HS-5 (cell line): ENCODE results near the gene INVS.
"Not testable (repeated sequence)": the region's sequence is repeated elsewhere in the genome, so short reads cannot be mapped to it uniquely, and the experiment has no call there.

Source experiments
- DNase-seq: peaks from one replicate; pipeline ENCODE4 v3.0.0-alpha.2; 2012; ENCODE audit warnings: low read depth

INVS gene

DNA sequence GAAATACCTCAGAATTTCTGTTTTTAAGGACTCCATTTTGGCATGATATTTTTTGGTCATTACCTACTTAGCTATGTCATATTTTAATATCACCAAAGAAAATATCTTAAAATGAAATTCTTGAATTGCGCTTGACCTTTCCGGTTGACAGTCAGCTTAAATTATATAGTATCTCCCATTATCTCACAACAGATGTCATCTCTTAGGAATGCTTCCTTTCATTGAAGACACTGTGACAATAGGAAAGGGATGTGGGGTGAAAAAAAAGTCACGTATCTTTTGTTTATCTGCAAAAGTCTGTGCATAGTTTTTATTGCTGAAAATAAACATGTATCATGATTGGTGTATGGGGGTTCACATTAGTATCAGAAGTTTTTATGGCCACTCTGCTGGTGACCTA, 105.8 kb downstream of the INVS start:
- DNase-seq, result no peak

DNA sequence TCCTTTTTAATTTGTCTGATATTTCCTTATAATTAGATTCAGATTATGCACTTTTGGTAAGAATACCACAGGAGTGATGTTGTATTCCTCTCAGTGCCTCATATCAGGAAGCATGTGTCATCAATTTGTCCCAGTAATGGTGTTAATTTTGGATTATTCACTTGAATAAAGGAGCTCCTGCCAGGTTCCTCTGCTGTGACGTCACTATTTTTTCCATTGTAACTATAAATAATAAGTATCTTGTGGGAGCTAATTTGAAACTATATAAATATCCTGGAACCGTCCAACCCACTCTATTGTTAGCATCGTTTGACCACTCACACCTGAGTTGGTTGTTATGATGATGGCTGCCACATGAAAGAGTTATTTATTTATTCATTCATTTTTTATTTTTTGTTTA, 107.9 kb downstream of the INVS start:
- DNase-seq, result no peak

DNA sequence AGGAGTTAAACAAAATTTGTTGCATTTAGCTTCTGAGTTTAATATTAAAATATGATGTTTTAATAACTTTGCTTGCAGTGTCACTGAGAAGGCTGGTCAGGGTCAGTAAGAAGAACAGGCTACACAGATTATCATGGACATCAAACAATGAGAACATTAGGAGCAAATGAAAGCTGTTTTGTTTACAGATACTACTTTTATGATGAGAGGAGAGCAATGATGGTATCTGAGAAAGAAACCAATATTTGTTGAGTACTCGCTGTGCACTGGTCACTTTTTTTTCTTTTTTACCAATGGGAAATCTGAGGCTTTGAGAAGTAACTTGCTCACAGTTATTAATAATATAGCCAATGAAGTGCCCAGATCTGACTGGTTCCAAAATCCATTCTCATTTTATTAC, 109.6 kb downstream of the INVS start:
- no peak for DNase-seq

- DNase-seq, result no peak
Observed at GRCh38 chr9:100211476-100211875, 112.4 kb downstream of the INVS start.

GRCh38 chr9:100213730-100214477, 114.9 kb downstream of the INVS start:
- peak; percentile 22 for DNase-seq

- DNase-seq, result no peak
Observed at GRCh38 chr9:100216178-100216787, 117.2 kb downstream of the INVS start.

DNA sequence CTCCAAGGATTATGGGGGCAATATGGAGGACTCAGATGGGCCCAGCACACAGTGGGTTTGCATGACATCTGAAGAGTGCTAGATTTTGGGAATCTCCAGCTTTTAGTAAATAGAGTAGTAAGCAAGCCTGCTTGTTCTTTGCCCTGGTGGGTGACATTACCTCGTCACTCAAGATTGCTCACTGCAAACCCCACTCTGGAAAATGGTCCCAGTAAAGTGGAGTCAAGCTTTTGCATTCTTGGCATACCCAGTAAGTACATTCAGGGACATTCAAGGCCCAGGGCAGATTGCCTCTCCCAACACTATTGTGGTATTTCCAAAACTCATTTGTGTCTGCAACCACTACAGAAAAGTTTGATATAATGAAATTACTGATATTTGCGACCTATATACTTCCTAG, 118.5 kb downstream of the INVS start:
- no peak for DNase-seq

- DNase-seq, result no peak
Observed at GRCh38 chr9:100219347-100219746, 120.3 kb downstream of the INVS start.

- no peak for DNase-seq
Observed at GRCh38 chr9:100220936-100221335, 121.9 kb downstream of the INVS start.

DNA sequence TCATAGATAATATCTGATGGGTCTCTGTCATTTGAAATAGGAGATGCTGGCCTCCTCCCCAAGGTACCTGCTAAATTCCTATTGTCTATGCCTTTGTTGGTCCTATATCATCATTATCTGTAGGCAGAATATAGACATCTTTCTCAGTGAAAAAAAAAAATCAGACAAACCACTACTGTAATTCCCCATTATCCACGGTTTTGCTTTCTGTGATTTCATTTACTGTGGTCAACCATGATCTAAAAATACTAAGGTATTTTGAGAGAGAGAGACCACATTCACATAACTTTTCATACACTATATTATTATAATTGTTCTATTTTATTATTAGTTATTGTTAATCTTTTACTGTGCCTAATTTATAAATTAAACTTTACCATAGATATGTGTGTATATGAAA, 122.5 kb downstream of the INVS start:
- DNase-seq, result no peak

DNA sequence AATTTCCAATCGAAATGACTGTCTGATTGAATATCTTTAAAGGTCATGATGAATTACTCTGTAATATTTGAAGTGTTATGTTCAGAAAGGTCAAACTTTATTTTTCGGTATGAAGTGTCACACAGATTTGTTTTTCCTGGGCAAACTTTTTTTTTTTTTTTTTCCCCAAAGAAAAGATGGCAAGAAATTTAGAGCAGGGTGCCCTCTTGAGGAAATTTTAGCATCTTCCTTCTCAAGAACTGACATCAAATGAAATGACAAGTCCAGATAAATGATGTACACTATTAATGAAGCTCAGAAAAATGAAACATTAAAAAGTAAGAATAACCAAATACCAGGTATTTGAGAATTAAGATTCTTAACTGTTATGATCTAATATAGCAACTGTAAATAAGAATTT, 123.6 kb downstream of the INVS start:
- peak; percentile 22 for DNase-seq

DNA sequence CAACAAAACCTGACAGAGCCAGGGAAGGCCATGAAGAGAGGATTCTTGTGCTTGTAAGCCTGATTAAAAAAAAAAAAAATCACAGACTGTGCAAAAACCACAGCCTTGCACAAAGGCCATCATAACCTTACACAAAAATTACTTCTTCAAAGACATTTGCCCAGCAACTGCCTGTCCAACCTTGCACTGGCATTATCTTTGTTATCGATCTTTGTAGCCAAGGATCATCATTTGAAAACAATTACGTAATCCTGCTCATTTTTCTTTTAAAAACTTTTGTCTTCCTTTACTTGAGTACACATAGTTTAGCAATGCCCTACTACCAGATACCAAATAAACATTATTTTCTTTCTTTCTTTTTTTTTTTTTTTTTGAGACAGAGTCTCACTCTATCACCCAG, 128.6 kb downstream of the INVS start:
- no peak for DNase-seq

- no peak for DNase-seq
Observed at GRCh38 chr9:100228352-100228869, 129.4 kb downstream of the INVS start.

GRCh38 chr9:100229136-100229535, 130.1 kb downstream of the INVS start:
- no peak for DNase-seq

GRCh38 chr9:100229561-100229960, 130.5 kb downstream of the INVS start:
- DNase-seq, result no peak

DNA sequence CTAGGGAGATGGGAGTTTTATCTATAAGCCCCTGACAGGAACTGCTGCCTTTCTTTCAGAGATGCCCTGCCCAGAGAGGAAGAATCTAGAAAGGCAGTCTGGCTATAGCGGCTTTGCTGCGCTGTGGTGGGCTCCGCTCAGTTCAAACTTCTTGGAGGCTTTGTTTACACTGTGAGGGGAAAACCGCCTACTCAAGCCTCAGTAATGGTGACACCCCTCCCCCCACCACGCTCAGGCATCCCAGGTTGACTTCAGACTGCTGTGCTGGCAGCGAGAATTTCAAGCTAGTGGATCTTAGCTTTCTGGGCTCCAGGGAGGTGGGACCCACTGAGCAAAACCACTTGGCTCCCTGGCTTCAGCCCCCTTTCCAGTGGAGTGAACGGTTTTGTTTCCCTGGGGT, 137.9 kb downstream of the INVS start:
- not testable (repeated sequence) for DNase-seq

DNA sequence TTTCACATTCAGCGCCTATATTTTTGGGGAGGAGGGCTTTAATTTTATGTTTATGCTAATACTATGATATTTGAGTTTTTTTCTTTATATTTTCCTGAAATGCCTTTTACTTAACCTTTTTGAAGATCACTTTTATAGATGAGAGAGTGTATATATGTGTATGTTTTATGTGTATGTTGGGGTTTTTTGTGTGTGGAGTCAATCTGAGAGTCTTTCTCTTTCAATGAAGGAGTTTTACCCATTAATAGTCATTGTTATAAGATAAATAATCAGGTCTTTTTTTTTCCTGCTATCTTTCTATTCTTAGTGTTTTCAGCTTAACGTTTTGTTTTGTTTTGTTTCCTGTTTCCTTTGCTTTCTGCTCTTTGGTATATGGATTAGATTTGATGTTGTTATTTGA, 141.5 kb downstream of the INVS start:
- no peak for DNase-seq

- DNase-seq, result no peak
Observed at GRCh38 chr9:100267211-100267610, 168.2 kb downstream of the INVS start.

DNA sequence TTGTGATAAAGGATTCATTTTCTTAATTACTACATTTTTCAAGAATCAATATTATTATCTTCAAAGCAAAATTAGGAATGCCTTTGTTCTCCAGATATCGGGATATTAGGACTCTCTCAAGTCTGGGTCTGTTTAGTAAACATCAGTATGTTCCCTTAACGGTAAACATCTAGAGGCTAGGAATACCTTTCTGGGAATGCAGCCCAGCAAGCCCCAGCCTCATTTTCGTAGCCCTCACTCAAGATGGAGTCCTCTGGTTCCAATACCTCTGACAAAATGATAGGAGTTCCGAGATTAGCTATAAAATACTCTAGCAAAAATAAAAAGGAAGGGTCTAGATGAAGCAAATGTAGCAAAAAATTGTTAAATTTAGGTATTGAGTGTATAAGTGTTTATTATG, 169.2 kb downstream of the INVS start:
- no peak for DNase-seq

GRCh38 chr9:100269656-100270055, 170.6 kb downstream of the INVS start:
- DNase-seq, result no peak

DNA sequence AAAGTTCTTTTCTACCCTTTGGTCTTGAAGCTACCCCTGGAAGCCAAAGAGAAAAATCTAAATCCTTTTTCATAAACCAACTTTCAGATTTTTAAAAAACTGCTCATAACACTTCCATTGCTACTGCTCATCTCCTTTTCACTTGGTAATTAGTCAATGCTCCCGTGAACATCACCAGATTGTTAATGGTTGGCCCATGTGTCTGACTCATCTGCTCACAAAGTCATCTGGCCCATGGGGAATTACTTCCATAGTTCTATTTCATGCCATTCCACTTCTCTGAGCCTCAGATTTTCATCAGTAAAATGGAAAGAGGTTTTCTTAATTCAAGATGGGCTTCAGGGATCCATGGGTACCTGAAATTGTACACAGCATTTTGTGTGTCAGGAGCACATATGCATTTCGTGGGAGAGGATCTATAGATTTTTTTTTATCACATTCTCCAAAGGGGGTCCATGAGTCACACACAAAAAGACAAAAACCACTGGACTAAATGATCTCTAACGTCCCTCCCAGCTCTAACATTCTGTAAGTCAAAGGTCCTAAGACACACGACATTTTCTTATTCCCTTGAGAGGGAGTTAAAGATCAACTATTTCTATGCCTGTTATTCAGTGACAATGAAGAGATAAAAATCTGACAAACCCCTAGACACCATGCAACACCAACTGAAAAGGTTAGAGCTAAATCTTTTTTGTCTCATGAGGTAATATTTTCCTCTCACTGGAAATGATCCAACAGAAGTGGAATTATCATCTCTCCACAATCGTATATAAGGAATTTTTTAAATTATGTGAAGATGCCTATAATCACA, 178.3 kb downstream of the INVS start:
- peak; percentile 52 for DNase-seq

- no peak for DNase-seq
Observed at GRCh38 chr9:100281066-100281465, 182.0 kb downstream of the INVS start.
